GM19463 (cell line): ENCODE data around the gene PHRF1.
"Not testable (repeated sequence)": the region's sequence is repeated elsewhere in the genome, so short reads cannot be mapped to it uniquely, and the experiment has no call there.

Source experiments
- ATAC-seq: cut with Tn5 transposase; IDR thresholded peaks from one replicate; pipeline ENCODE4 v1.9.1; 2021; ENCODE audit warnings: mild to moderate bottlenecking, moderate library complexity; ENCODE audit not compliant: unreplicated experiment

Gene PHRF1

DNA sequence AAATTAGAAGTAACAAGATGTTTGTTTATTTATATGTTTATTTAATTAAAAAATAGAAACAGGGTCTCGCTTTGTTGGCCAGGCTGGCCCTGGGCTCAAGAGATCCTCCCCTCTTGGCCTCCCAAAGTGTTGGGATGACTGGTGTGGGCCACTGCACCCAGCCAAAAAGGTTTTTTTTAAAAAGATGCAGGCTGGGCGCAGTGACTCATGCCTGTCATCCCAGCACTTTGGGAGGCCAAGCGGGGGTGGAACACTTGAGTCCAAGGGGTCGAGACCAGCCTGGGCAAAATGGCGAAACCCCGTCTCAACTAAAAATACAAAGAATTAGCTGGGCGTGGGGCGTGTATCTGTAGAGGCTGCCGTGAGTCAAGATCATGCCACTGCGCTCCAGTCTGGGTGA lies 74.2 kb downstream of the PHRF1 start:
- ATAC-seq = no peak

DNA sequence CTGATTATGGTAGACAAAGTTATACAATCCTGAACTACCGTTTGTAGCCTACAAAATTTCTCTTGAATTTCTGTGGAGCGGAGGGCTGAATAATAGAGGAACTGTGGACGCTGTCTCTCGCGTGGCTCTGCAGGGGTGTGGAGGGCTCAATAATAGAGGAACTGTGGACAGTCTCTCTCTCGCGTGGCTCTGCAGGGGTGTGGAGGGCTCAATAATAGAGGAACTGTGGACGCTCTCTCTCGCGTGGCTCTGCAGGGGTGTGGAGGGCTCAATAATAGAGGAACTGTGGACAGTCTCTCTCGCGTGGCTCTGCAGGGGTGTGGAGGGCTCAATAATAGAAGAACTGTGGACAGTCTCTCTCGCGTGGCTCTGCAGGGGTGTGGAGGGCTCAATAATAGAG lies 76.9 kb downstream of the PHRF1 start:
- not testable (repeated sequence) for ATAC-seq

GRCh38 chr11:653837-654236 lies 77.6 kb downstream of the PHRF1 start:
- ATAC-seq = no peak

DNA sequence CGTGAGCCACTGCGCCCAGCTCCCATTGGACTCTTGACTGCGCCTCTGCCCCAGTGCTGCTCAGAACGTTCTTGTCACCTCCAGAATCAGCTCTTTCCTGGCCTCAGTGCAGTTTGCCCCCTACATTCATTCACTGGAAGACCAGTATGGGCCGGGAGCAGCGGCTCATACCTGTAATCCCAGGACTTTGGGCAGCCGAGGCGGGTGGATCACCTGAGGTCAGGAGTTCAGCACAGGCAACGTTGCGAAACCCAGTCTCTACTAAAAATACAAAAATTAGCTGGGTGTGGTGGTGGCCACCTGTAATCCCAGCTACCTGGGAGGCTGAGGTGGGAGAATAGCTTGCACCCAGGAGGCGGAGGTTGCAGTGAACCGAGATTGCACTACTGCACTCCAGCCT lies 78.2 kb downstream of the PHRF1 start:
- ATAC-seq = not testable (repeated sequence)

GRCh38 chr11:655036-655726 lies 78.9 kb downstream of the PHRF1 start:
- no peak for ATAC-seq

- ATAC-seq = no peak
These were observed 80.2 kb downstream of the PHRF1 start for GRCh38 chr11:656426-656825.

DNA sequence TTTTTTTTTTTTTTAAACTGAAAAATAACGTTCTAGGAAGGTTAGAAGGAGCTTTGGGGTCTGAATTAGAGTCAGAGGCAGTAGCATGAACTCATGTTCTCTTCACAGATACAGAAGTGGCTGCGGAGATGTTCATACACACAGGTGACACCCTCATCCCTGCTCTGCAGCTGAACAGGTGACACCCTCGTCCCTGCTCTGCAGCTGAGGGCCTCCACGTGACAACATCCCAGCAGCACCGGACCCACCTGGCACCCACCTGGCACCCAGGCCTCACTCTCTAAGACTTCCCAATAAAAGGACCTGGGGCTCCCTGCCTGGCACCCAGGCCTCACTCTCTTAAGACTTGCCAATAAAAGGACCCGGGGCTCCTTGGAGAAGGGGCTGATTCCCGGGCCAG lies 80.6 kb downstream of the PHRF1 start:
- ATAC-seq = no peak

DNA sequence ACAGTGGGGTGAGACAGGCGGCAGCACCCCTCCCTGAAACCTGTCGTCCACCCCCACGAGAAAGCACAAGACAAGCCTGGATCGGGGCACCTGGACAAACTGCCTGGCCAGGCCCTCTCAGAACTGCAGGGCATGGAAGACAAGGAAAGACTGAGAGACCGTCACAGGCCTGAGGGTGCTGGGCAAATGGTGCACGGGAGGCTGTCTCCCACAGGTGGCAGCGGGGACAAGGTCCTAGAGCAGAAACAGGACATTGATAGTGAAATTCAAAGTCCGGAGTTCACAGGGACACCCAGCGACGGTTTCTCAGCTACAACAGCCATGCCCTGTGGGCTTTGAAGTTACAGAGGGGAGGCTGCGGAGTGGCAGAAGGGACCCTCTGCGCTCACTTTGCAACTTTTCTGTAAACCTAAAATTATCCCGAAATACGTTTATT lies 81.4 kb downstream of the PHRF1 start:
- no peak for ATAC-seq

DNA sequence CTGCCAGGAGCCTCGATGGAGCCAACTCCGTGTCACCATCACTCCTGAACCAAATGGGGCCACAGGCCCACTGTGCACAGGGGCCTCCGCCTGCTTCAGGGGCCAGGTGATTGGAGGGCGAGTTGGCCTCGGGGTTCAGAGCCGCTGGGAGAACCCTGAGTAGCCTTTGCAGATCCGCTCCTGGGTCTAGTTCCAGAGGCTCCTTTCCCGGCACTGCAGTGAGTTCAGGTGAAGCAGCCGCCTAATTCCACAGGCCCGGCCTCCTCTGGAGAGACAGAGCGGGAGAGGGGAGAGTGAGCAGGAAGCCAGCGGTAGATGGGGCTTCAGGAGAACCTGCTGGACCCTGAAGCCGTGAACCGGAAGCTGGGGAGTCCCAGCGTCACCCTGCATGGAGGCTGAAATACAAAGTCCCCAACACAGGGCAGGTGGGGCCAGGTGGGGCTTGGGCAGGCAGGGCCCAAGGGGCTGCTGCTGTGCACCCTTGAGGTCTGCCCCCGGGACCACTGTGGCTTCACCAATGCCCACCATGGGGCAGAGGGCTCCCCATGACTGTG lies 83.3 kb downstream of the PHRF1 start:
- no peak for ATAC-seq

DNA sequence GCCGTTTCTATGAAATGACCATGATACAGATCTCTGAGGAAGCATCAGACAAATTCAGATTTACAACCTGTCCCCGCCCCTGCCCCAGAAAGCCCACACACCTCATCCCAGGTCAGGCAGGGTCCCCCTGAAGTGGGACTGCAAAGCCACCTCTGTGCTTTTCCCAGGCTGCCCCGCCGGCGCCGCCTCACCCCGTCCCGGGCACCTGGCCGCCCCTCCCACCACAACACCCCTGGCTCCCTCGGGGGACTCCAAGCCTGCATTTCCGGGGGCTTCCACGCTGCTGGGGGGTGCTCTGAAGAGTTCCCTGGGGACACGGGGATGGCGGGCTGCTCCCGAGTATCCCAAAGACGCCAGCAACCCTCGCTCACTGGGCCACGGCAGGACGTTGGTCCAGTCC lies 84.0 kb downstream of the PHRF1 start:
- ATAC-seq = no peak

DNA sequence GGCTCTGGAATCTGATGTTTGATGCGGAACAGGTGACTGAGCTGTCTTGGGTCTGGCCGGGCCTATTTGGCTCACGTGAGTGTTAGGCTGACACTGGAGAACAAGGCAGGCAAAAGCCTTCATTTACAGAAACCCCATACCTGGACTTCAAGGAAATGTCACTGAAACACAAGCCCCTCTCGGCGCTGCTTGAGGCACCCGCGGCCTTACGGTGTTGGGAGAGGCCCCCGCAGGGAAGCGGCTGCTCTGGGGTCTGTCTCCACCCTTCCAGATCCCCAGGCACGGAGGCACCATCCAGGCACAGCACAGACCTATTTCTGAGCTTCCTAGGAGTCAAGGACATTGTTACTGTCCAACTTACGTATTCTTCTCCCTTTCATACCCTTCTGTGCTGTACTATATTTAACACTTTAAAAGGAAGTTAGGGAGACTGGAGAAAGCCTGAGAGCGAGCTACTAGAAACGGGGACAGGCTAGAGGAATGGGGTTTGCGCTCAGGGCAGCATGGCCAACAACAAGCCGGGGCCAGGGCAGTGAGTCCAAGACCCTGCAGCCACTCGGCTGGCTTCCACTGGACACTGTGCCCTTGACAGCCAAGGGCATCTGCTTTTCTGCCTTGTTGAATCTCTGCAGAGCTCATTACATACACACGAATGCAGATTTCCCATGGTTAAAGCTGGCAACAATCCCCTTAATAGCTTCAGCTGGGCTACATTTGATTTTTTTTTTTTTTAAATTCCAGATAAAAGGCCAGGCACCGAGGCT lies 84.6 kb downstream of the PHRF1 start:
- ATAC-seq = no peak
